Activated CD8-positive, alpha-beta memory T cell treated with anti-CD3 and anti-CD28 coated beads for 24 hours (primary cell): Measurements from ENCODE around the gene STPG4.

Experiments used
- DNase-seq: peaks from one replicate; pipeline ENCODE4 v3.0.0-alpha.2; 2020

STPG4 gene

GRCh38 chr2:47086054-47086471 is 69.0 kb downstream of the STPG4 start:
- peak; percentile 56 for DNase-seq

GRCh38 chr2:47083886-47084687 is 71.0 kb downstream of the STPG4 start:
- no peak for DNase-seq

- no peak for DNase-seq
Measured at GRCh38 chr2:47083485-47083884, 71.6 kb downstream of the STPG4 start.

- no peak for DNase-seq
Measured at GRCh38 chr2:47083005-47083404, 72.1 kb downstream of the STPG4 start.

GRCh38 chr2:47080888-47081301 is 74.2 kb downstream of the STPG4 start:
- DNase-seq, result no peak

GRCh38 chr2:47079515-47080412 is 75.3 kb downstream of the STPG4 start:
- DNase-seq, result no peak

- no peak for DNase-seq
Measured at GRCh38 chr2:47078541-47079482, 76.3 kb downstream of the STPG4 start.

- DNase-seq, result no peak
Measured at GRCh38 chr2:47077442-47078117, 77.5 kb downstream of the STPG4 start.

GRCh38 chr2:47076586-47077441 is 78.3 kb downstream of the STPG4 start:
- no peak for DNase-seq

GRCh38 chr2:47076126-47076506 is 79.0 kb downstream of the STPG4 start:
- DNase-seq, result no peak

- no peak for DNase-seq
Measured at GRCh38 chr2:47075361-47076125, 79.6 kb downstream of the STPG4 start.

- DNase-seq, result no peak
Measured at GRCh38 chr2:47074691-47075090, 80.4 kb downstream of the STPG4 start.

GRCh38 chr2:47073641-47074040 is 81.5 kb downstream of the STPG4 start:
- no peak for DNase-seq

GRCh38 chr2:47073217-47073616 is 81.9 kb downstream of the STPG4 start:
- no peak for DNase-seq

- DNase-seq, result no peak
Measured at GRCh38 chr2:47072728-47073191, 82.3 kb downstream of the STPG4 start.

- no peak for DNase-seq
Measured at GRCh38 chr2:47072018-47072691, 83.0 kb downstream of the STPG4 start.

- peak; percentile 74 for DNase-seq
Measured at GRCh38 chr2:47070920-47071824, 83.9 kb downstream of the STPG4 start.

GRCh38 chr2:47070155-47070919 is 84.8 kb downstream of the STPG4 start:
- no peak for DNase-seq
